OCI-LY7 (cell line): ENCODE data around the gene CXCR6. TPM values are rescaled to one million over a fixed set of nuclear protein-coding genes. Genes with fewer than 3 reads are reported as not detected.

Source experiments
- BruUV-seq: library from RNA; stranded (reverse); fragments of 400-500 nt; replicated peaks from 2 replicates; lab custom pipeline; 2021; lab: Mats Ljungman, UMichigan
- CTCF ChIA-PET: fragments of 300-600 bp; sonication (Branson Sonifier 250); formaldehyde crosslinking; loops from one replicate; lab custom pipeline; 2022; ENCODE audit warnings: antibody characterized with exemption; ENCODE audit not compliant: unreplicated experiment; lab: Charles Lee
- POLR2A ChIA-PET: fragments of 300-600 bp; sonication (Branson Sonifier 250); formaldehyde crosslinking; loops from one replicate; lab custom pipeline; 2022; ENCODE audit warnings: antibody characterized with exemption; lab: Charles Lee
- DNase-seq: peaks from one replicate; pipeline ENCODE4 v3.0.0-alpha.2; 2015; ENCODE audit warnings: low spot score
- H2AFZ ChIP-seq: fragments of 200-600 bp; sonication (generic), shearing (Covaris generic); 2 replicates; pipeline ENCODE4 v1.6.1; 2014; ENCODE audit warnings: mild to moderate bottlenecking, antibody characterized with exemption, low read length, moderate library complexity
- H3K27ac ChIP-seq: fragments of 200-600 bp; sonication (generic); 2 replicates; pipeline ENCODE4 v1.5.1; 2014; ENCODE audit warnings: mixed run types, low read depth, mild to moderate bottlenecking, moderate library complexity, low read length, inconsistent platforms; ENCODE audit not compliant: poor library complexity, severe bottlenecking
- H3K36me3 ChIP-seq: fragments of 200-600 bp; sonication (generic); 2 replicates; pipeline ENCODE4 v1.6.1; 2014; ENCODE audit warnings: mild to moderate bottlenecking, antibody characterized with exemption, low read length, moderate library complexity, mixed read lengths; ENCODE audit not compliant: insufficient read depth
- H3K4me1 ChIP-seq: fragments of 200-600 bp; sonication (generic); 2 replicates; pipeline ENCODE4 v1.5.1; 2014; ENCODE audit warnings: mild to moderate bottlenecking, low read length; ENCODE audit not compliant: insufficient read depth, poor library complexity, severe bottlenecking
- H3K4me2 ChIP-seq: fragments of 200-600 bp; sonication (generic); 2 replicates; pipeline ENCODE4 v1.6.1; 2014; ENCODE audit warnings: mild to moderate bottlenecking, low read length
- H3K4me3 ChIP-seq: fragments of 200-600 bp; sonication (generic); 2 replicates; pipeline ENCODE4 v1.5.1; 2014; ENCODE audit warnings: mild to moderate bottlenecking, low read depth, low read length; ENCODE audit not compliant: poor library complexity, severe bottlenecking
- H3K79me2 ChIP-seq: fragments of 200-600 bp; sonication (generic); 2 replicates; pipeline ENCODE4 v1.6.1; 2016; ENCODE audit warnings: low read depth, mild to moderate bottlenecking, low read length, moderate library complexity, mixed read lengths; ENCODE audit not compliant: insufficient read depth
- H3K9me2 ChIP-seq: fragments of 200-600 bp; sonication (generic); 2 replicates; pipeline ENCODE4 v1.6.1; 2016; ENCODE audit warnings: mild to moderate bottlenecking, low read length, mixed read lengths; ENCODE audit not compliant: insufficient read depth
- H3K9me3 ChIP-seq: fragments of 200-600 bp; sonication (generic); 2 replicates; pipeline ENCODE4 v1.6.1; 2014; ENCODE audit warnings: mild to moderate bottlenecking, mixed run types, low read length, mixed read lengths
- H4K20me1 ChIP-seq: fragments of 200-600 bp; sonication (generic); 2 replicates; pipeline ENCODE4 v1.6.1; 2014; ENCODE audit warnings: mild to moderate bottlenecking, antibody characterized with exemption, low read length, moderate library complexity, mixed read lengths; ENCODE audit not compliant: insufficient read depth
- CTCF ChIP-seq: fragments of 200-600 bp; sonication (generic); conservative IDR thresholded peaks from 2 replicates; pipeline ENCODE4 v1.5.1; 2014; ENCODE audit warnings: mild to moderate bottlenecking, antibody characterized with exemption, low read length, moderate library complexity, mixed read lengths
- EZH2phosphoT487 ChIP-seq: fragments of 200-600 bp; sonication (generic); IDR thresholded peaks from 2 replicates; pipeline ENCODE4 v1.6.1; 2018; ENCODE audit warnings: low read depth, borderline replicate concordance, mild to moderate bottlenecking, mixed run types, antibody characterized with exemption, low read length, moderate library complexity, mixed read lengths
- intact Hi-C: fragments of 100-400 bp; cut with micrococcal nuclease; formaldehyde crosslinking; loops from one replicate; pipeline ENCODE4 v1.10.0; 2022; ENCODE audit not compliant: unreplicated experiment
- total RNA-seq, 2 experiments: library from RNA; depleted of rRNA in 1 of 2; stranded (reverse); fragments of >200 nt in 1 of 2; shearing (Covaris generic) in 1 of 2; gene quantifications; 2 replicates each; pipeline ENCODE4 v1.2.3, GENCODE V29; 2014 to 2022

The CXCR6 gene
- total RNA-seq, 2 experiments from 2014 or later, result not detected

- Histone ChIP-seq H3K79me2 (peaks cover 23% of the 10 kb centered on the region; the same call in 1 of the 2 replicates), H3K9me2 (no peaks in the 10 kb centered on the region), H3K4me2 (peak overlapping the region; percentile 91), H3K4me3 (no peak overlapping the region), H2AFZ (no peak overlapping the region), H4K20me1 (no peaks in the 10 kb centered on the region), H3K27ac (no peak overlapping the region), H3K36me3 (no peaks in the 10 kb centered on the region), H3K4me1 (peaks cover 30% of the 10 kb centered on the region), H3K9me3 (no peaks in the 10 kb centered on the region)
- TF ChIP-seq CTCF (no peak), EZH2phosphoT487 (no peak)
- peak; percentile 28 for DNase-seq
- BruUV-seq, result no TSS peak
- ChIA-PET CTCF (no interaction called here), POLR2A (interaction anchor here (0.6 kb wide), 1 partner anchor 423 kb away, joined by 3 read pairs; no protein-coding TSS in a partner anchor)
- intact Hi-C loops, result no loop called here
Observed at GRCh38 chr3:45992133-45992729, 49.0 kb downstream of the CXCR6 start.

- H3K79me2 ChIP-seq, result peaks cover 23% of the 10 kb centered on the region; the same call in 1 of the 2 replicates
- no peaks in the 10 kb centered on the region for H3K9me2 ChIP-seq
- H2AFZ ChIP-seq, result no peak overlapping the region
- POLR2A ChIA-PET, result no interaction called here
- no peaks in the 10 kb centered on the region for H3K36me3 ChIP-seq
- TF ChIP-seq CTCF (no peak), EZH2phosphoT487 (no peak)
- intact Hi-C loops, result no loop called here
- H3K9me3 ChIP-seq, result no peaks in the 10 kb centered on the region
- H3K4me1 ChIP-seq, result peaks cover 30% of the 10 kb centered on the region
- H4K20me1 ChIP-seq, result no peaks in the 10 kb centered on the region
- no peak overlapping the region for H3K4me3 ChIP-seq
- CTCF ChIA-PET, result no interaction called here
- H3K4me2 ChIP-seq, result peak overlapping the region; percentile 91
- DNase-seq, result no peak
- no TSS peak for BruUV-seq
- H3K27ac ChIP-seq, result no peak overlapping the region
Observed at GRCh38 chr3:45992821-45993221, 49.6 kb downstream of the CXCR6 start.

- Histone ChIP-seq H3K36me3 (no peaks in the 10 kb centered on the region), H3K9me3 (no peaks in the 10 kb centered on the region), H3K4me2 (peak overlapping the region; percentile 91), H3K4me3 (no peak overlapping the region), H2AFZ (no peak overlapping the region), H4K20me1 (no peaks in the 10 kb centered on the region), H3K9me2 (no peaks in the 10 kb centered on the region), H3K4me1 (peaks cover 30% of the 10 kb centered on the region), H3K27ac (no peak overlapping the region), H3K79me2 (peaks cover 23% of the 10 kb centered on the region; the same call in 1 of the 2 replicates)
- POLR2A ChIA-PET, result interaction anchor here (0.6 to 0.9 kb wide), 3 partner anchors 9 to 18 kb away, joined by 3 to 4 read pairs (median 4); no protein-coding TSS in a partner anchor
- no peak for DNase-seq
- TF ChIP-seq EZH2phosphoT487 (no peak), CTCF (no peak)
- BruUV-seq, result no TSS peak
- CTCF ChIA-PET, result interaction anchor here (0.5 to 1.2 kb wide), 3 partner anchors 83 to 342 kb away, joined by 3 to 10 read pairs (median 4); no protein-coding TSS in a partner anchor
- intact Hi-C loops, result no loop called here
Observed at GRCh38 chr3:45993421-45994027, 50.3 kb downstream of the CXCR6 start.
